ENCODE measurements around the gene ARHGAP15.

ARHGAP15 gene

DNA sequence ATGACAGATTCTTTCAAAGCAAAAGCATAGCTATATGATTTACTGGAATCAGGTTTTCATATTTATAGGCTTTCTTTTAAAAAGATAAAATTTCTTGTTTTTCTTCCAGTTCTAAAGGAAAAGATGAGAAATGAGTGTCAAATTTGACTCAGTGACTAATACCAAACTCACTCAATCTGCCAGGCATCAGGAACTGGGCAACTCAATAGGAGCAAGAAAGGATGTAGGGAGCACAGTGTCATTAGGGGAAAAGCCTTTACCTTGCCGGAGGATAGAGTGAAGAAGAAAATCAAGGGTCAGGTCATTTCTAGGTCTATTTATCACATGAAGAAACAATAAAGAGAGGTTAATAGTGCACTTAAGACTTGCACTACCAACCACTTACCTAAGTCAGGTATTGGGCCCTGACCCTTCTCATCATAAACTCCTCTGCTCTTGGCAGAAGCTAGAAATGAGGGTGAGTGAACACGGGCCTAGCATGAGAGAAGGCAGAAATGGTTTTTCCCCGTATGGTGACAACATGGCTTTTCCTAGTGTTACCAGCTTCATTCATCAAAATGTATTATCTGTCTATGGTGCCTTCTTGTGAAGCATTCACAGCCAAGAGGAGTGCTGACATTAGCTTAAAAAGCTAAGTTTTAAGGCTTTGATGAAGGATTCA lies 151.0 kb downstream of the ARHGAP15 start:
- DNase-seq = no peak

DNA sequence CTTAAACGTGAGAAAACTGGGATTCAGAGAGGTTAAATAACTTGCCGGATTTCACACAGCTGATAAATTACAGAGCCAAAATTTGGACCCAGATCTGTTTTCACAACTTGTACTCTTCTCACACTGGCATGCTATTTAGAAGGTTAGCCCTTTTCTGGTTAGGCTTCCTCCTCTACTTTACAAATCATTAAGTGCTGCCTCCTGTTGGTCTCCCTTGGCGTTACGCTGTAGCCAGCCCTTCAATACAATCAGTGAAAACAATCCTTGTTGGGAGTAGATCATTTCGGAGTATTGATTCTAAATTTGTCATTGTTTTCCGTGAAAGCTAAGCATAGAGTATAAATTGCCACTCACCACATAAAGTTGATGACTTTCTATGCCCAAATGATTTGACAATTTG lies 153.5 kb downstream of the ARHGAP15 start:
- DNase-seq = no peak

DNA sequence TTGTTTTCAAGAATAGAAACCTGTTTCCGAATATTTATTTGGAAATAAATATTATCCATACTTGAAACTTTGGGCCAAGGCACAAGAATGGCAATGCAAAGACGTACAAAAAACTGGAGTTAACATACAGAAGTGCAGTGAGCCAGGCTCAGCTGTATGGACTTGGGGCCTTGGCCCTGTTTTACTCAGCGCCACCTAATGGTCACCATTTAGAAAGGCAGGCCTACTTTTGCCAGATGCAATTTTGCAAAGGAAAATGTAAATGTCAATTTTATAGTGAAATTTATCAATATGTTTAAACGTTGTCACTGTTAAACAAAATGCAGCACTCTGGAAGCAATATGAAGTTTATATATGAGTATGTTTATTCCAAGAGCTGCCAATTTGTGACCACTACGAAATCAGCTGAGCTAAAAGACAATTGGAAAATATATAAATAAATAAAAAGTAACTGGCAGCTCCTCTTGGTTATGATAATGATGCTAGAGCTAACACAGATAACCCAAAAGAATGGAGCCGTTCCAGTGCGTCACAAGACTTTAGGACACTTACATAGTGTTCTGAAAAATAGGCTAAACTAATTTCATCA lies 155.0 kb downstream of the ARHGAP15 start:
- DNase-seq = no peak

DNA sequence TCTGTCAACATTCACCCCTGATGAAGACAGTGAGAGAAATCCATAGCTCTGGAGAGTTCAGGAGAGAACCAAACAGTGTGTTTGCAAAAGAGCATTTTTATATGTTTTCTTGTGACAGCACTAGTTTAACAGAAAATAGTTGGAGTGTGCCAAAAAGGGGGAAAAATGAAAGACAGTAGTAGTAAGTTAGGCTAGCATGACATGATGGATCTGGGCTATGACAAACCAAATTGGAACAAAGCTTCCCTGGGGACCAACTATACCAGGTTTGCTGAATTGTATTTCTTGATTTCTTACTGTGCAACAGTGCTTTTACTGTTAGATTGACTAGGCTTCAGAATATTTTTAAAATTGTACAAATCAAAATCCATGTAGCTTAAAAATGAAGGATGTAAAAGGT lies 159.8 kb downstream of the ARHGAP15 start:
- DNase-seq = no peak

DNA sequence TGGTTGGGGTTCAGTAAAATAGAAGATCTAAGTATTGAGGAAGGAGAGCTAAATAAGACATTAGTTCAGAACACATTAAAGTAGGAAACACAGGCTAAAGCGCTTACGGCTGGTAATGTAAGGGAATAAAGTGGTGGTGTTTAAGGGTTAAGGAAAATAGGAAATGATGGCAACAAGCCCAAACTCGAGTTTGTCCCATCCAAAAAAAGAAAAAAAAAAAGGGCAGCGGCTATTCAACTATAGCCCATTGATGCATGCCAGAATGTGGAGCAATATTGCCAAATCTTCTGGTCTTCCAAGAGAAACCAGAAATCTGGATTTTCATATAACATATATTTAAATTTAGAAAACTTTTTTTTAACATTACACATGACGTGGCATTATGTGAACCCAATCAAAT lies 161.0 kb downstream of the ARHGAP15 start:
- DNase-seq = no peak

DNA sequence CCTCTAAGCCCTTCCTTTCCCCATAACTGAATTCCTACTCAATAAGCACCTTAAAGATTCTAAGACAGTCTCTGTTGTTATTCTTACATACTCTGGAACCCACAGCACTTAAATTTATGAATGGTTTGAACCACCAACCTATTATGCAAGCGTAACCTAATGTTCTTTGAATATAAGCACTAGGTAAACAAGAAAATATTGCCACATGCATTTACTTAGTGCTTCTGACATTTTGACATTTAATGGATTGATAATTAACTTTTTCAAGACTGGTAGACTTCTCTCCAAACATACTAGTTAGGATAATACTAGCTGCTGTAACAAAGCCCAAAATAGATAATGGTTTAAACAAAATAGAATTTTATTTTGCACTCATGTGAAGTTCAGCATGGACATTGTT lies 164.8 kb downstream of the ARHGAP15 start:
- DNase-seq = no peak

DNA sequence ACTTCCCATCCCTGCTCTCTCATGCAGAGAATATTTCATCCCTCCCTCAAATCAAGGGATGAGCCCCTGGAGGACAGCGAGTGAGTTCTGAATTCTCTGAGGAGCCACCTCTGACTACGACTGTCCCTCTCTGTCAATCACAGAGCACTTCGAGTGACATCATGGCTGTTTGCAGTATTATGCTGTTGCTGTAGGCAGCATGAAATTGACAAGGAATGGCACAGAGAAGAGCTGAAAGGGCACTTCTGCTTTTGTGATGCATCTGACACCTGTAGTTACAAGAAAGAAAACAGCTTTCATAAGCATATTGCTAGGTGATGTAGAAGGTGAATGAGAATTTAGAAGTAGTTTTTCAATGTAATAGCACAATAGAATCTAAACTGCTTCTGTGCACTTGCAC lies 166.9 kb downstream of the ARHGAP15 start:
- DNase-seq = no peak

DNA sequence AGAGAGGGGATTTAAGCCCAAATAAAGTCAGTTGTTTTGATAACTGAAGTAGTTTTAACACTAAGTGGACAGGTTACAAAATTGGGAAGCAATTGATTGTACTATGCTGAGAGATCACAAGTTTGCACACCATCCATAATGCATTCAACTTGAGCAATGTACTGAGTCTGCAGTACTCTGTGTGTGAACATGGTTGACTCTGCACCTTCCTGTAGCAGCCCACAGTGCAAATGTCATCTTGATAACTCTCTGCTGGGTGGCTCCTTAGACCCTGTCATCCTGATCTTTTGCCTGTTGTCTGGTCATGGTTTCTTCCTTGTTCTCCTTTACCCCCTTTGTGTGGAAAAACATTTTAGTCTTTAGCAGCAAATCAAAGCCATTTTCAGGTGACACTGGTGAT lies 168.0 kb downstream of the ARHGAP15 start:
- no peak for DNase-seq

DNA sequence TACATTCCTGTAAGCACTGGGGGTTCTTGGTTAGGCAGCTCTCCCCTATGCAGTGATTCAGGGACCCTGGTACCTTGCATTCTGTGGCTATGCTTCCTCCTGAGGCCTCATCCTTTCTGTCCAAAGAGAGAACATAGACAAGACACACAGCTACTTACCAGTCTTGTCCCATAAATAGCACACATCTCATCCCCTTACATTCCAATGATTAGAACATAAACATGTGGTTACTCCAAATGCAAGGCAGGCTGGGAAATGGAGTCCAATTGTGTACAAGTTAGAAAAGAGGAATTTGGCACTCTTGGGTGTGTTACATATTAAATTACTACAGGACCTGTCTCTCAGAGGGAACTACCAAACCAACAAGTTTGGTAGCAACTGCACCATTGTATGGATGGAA lies 171.3 kb downstream of the ARHGAP15 start:
- no peak for DNase-seq

DNA sequence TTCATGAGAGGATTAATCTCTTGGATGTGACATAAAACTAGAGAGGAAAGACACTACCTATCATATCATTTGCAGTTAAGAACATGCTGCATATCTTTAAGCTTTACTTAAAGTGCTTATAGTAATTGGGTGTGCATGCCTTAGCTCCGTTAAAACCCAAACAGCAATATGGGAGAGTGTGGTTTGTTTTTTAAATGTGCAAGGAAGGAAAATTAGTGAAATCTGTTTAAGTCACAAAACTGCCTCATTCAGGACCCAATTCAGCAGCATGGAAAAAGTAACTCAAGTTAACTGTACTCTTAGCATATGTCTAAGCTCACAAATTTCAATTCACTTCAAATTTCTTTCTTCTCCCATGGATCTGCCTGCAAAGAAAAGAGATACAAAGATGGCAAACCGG lies 182.2 kb downstream of the ARHGAP15 start:
- DNase-seq = no peak

DNA sequence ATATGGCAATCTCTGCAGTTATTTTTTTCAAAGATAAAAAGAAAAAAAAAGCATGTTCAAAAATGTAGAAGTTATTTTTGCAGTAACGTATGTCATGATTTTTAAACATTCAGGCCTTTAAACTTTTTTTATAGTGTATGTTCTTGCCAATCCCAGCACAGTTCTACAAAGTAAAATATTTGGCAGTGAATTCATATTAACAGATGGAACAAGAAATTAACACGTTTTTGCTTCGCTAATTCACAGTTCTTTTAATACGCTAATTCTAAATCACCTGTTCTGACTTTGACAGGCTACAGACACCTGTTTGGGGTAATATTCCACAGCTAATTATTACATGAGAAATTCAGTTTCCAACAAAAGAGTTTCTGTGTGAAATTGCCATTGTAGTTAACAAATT lies 183.2 kb downstream of the ARHGAP15 start:
- DNase-seq = no peak

DNA sequence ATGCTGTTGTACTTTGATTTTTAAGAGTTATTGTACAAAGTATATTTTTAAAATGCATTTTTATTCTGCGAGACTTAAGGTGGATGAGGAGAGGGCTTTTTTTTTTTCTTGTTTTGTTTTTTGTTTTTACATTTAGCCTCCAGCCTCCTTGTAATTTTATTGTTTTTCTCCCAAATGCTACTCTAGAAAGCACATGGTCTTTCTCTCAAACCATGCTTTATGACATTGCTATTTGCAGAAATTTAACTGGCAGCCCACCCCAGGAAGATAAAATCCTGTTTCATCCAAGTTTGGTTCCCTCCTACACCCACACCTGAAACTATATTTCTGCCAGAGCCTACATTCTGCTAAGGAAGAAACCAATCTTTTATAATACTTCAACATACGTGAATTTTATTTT lies 184.6 kb downstream of the ARHGAP15 start:
- DNase-seq = no peak

DNA sequence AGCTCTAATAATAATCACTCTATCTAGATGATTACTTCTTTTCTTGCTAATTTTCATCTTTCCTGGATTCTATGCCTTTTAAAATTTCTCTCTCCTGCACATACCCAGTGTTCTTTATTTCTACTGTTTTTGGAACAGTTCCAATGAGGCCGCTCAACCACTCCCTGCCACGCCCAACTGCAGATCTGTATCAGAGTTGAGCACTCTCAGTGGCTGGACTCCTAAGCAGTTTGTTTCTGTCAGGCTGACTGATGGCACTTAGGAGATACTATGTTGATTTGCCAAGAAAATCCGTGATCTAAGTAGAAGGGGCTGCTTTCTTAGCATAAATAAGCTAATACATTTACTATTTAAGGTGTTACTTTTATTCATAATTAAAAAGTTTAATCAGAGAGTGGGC lies 192.8 kb downstream of the ARHGAP15 start:
- no peak for DNase-seq

DNA sequence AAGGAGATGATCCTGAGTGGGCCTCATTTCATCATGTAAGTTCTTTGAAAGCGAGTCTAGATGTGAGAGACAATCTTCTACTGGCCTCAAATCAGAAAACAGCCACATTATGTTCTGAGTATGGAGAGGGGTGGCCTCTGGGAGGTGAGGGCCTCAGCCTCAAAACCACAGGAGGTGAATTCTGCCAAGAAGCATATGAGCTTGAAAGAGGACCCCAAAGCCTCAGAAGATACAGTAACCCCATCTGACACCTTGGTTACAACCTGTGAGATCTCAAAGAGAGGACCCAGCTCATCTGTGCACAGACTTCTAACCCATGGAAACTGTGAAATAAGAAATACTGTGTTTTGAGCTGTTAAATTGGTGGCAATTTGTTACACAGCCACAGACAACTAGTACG lies 200.1 kb downstream of the ARHGAP15 start:
- no peak for DNase-seq

DNA sequence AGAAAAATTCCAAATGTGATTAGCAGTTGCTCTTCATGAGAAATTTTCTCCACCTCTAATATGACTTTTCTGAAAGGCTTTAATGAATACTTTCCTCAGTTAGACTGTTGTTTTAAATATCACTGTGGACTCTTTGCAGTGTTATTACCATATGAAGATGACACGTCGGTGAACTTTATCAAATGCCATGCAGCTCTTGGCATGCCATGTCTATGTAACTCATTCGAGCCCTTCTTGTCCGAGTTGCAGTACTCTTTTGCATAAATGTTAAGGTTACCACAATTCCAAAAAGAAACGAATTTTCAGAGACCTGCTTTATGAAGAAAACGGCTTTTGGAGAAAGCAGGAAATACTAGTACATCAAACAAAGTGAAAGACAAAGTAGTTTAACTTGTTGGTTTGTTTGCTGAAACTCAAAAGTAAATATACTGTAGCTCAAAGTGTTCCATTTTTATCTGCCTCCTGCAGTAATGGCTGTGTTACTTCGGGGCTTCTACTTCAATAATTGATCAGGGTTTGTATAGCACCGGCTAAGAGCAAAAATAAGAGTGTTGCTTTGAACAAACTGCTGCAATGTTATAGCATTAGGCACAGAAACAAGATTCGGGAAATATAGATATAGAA lies 204.1 kb downstream of the ARHGAP15 start:
- DNase-seq = no peak

DNA sequence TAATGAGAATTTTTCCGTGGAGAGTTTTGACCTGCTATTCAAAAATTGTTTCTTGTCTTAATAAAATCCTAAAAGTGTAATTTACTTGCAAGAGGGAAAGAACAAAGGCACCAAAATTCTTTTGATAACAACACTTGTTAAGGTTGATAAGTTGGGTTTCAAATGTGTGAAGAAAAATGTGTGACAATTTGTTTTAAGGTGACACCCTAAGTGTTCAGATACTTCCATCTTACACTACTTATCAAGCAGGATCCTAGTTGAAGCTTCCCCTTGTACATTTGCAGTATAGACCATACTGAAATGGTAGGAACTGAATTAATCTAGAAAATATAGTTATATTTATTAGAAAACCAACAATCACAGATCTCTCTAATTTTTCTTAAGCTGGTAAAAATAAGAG lies 204.6 kb downstream of the ARHGAP15 start:
- DNase-seq = no peak

DNA sequence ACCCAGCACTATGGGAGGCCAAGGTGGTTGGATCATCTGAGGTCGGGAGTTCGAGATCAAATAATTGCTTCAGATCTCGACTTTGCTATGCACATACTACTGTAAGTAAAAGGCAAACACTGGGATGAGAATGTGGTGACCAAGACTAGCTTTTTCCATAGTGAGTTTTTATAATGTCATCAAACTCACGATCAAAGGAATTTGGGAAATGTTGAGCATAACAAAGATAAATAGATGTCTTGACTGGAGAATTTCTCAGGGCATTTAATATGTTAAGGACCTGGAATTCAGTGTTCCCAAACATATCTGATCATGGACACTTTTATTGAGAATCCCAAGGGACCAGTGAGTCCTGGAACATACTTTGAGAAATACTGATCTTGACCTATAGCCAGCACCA lies 205.6 kb downstream of the ARHGAP15 start:
- DNase-seq = no peak

DNA sequence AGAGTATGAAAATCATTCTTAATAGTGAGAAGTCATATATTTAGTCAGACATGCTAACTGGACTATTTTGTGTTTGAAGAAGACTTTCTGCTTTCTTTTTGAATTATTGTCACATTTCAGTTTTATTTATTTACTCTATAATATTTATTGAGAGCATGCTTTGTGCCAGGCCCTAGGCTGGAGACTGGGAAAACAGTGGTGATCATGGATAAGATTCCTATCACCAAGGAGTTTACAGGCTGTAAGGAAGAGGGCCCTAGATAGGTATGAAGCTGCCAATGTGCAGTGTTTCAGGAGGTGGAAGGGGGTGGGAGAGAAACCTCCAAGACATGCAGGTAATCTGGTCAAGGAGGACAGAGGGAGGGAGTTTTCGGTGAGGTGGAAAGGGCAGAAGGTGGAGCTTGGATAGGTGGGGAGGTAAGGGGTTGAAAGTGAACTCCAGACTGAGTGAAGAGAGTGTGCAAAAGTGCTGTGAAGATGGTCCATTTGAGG lies 207.5 kb downstream of the ARHGAP15 start:
- no peak for DNase-seq

DNA sequence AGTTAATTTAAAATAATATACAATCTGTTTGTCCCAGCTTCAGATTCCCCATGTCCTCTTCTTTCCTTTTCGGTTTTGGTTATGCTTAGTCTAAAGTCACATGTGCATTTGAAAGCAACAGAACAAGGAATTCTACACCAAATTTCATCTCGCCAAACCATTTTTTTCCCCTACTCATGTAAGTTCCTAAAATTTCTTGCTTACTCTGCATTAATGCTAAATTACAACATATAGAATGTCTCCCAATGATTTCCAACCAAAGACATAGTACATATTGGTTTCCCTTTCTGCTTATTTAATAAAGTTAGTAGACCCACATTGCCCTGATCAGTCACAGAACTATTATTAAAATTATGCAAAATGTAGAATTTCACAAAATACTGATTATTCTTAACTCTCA lies 212.3 kb downstream of the ARHGAP15 start:
- DNase-seq = no peak

DNA sequence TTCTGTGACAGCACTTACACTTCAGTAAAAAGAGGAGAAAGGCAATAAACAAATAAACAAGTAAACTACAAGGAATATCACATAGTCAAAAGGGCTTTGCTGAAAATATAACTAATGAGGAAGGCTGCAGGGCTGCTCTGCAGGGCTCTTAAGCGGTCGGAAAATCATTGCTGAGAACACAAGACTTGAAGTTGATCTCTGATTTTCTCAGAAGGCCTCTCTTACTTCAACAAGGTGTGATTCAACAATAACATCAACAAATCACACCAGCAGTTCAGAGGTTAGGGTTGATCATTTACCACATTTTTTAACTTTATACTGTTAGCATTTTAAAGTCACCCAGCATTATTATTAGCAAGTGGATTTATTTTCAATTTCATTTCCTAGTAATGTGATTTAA lies 215.6 kb downstream of the ARHGAP15 start:
- no peak for DNase-seq

DNA sequence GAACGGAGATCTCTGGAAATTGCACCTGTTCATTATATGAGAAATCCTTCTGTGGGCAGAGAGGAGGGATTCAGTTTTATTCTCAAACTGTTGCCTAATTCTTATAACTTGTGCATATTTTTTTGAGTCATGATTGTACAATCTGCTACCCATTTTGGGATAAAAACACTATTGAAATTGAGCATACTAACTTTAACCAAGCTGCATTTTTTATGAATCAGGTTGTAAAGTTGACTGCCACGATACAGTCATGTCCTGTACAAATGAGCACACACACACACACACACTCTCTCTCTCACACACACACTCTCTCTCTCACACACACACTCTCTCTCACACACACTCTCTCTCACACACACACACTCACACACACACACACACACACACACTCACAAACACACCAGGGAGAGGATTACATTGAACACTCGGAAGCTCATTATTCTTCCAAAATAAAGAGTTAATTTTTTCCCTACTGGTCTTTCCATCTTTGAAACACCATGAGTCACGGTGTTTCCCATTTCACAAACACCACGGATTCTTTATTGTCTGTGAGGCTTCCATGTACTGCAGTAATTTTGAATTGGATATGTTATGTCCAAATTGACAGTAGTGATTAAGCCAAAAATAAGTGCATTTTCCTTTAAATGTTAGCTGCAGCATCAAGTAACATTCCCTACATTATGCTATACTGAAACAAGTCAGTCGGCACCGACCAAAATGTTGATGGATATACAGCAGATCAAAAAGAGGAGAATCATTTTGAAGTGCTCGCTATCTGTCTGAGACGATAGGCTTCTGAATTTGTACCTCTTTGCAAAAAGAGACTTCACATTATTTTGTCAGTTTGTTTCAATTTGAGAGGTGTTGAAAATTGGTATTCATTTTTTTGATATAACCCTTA lies 216.9 kb downstream of the ARHGAP15 start:
- no peak for DNase-seq

DNA sequence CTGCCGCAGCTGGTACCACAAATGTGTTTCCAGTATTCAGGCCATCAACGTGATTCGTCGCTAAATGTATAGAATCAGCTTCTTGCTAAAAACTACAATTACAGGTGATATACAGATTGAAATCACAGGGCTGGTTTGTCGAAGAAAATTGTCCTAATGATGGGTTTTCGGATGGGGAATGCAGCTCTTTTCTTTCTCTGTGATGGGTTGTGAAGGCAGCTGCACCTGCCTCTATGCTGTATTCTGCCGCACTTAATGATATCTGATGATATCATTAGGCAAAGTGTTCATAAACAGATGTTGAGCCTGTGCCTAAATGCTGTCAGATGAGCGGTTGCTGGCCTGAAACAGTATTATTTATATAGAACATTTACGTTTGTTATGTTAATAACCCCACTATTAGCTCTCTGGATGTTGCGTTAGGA lies 218.1 kb downstream of the ARHGAP15 start:
- no peak for DNase-seq

DNA sequence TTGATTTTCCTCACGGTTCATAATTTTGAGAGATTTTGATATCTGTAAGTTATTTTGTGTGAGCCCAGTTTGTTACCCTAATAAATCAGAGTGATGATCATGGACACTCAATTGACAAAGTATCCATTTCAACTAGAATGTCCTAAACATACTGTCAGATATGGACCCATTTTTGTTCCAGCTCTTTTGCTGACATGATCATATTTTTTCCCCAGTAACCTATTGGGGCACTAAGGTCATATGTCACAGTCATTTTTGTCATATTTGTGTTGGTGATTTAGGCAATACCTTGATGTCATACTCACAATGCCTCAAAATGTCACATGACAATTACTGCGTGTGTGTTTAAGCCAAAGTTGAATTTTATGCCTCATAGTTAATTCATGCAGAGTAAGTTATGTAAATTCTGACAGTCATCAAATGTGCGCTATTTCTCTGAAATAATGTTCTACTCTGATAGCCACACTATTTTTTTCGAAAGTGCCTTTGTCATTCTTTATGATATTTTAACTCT lies 218.7 kb downstream of the ARHGAP15 start:
- DNase-seq = no peak

Measured in DMS79 (cell line).